ENCODE measurements around the gene ORC3.
"Not testable (repeated sequence)": the region's sequence is repeated elsewhere in the genome, so short reads cannot be mapped to it uniquely, and the experiment has no call there.

Gene ORC3

DNA sequence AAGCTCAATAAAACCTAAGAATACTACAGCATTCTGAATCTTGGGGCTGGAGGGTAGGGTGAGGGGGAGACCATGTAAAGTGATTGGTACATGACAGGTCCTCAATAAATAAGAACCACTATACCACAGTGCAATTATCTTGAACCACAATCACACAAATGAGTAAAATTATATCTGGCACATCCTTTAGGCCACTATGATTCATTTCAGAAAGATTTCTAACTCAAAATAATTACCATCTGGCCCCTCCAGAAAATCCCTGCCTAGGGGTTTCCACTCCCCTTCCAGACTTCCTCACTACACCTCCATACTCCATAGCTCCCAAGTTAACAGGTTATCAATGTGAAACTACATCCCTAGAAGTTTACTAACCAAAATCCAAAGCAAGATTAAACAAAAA is 92.4 kb downstream of the ORC3 start:
- Mint-ChIP-seq H3K27ac (peak overlapping the region in 2 of 3 experiments; percentile 5 to 37), H3K27me3 (ENCODE audit: low read depth) (no peaks in the 10 kb centered on the region), H3K4me3 (no peak overlapping the region), H3K36me3 (ENCODE audit: low read depth) (peaks cover 44% of the 10 kb centered on the region), H3K9me3 (no peaks in the 10 kb centered on the region), H3K4me1 (peaks cover 21% of the 10 kb centered on the region)
- TF ChIP-seq, protein P1, sequence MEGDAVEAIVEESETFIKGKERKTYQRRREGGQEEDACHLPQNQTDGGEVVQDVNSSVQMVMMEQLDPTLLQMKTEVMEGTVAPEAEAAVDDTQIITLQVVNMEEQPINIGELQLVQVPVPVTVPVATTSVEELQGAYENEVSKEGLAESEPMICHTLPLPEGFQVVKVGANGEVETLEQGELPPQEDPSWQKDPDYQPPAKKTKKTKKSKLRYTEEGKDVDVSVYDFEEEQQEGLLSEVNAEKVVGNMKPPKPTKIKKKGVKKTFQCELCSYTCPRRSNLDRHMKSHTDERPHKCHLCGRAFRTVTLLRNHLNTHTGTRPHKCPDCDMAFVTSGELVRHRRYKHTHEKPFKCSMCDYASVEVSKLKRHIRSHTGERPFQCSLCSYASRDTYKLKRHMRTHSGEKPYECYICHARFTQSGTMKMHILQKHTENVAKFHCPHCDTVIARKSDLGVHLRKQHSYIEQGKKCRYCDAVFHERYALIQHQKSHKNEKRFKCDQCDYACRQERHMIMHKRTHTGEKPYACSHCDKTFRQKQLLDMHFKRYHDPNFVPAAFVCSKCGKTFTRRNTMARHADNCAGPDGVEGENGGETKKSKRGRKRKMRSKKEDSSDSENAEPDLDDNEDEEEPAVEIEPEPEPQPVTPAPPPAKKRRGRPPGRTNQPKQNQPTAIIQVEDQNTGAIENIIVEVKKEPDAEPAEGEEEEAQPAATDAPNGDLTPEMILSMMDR (IDR thresholded peaks at IDR 0.05; ENCODE audit: unreplicated experiment in 3 of 3) = no peak

DNA sequence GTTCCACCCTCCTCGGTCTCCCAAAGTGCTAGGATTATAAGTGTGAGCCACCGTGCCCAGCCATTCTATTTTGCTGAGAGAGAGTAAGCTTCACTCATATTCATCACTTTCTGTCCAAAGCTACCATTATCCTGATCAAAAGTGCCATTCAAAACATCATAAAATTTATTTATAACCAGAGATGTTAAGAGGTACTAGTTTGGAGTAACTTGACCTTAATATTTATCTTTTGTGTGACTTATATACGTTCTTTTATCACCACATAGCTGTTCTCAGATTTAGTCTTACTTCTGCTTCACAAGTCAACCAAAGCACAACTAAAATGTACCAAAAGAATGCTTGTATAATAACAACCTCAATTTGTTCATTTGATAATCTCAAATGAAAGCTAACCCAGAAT is 94.0 kb downstream of the ORC3 start:
- no peak overlapping the region for H3K27ac Mint-ChIP-seq
- H3K36me3 Mint-ChIP-seq (ENCODE audit: low read depth) = peaks cover 32% of the 10 kb centered on the region
- H3K4me3 Mint-ChIP-seq = no peak overlapping the region
- H3K27me3 Mint-ChIP-seq (ENCODE audit: low read depth) = no peaks in the 10 kb centered on the region
- peaks cover 21% of the 10 kb centered on the region for H3K4me1 Mint-ChIP-seq
- H3K9me3 Mint-ChIP-seq = no peaks in the 10 kb centered on the region
- TF ChIP-seq, protein P1 (IDR thresholded peaks at IDR 0.05; ENCODE audit: unreplicated experiment in 3 of 3) = no peak

DNA sequence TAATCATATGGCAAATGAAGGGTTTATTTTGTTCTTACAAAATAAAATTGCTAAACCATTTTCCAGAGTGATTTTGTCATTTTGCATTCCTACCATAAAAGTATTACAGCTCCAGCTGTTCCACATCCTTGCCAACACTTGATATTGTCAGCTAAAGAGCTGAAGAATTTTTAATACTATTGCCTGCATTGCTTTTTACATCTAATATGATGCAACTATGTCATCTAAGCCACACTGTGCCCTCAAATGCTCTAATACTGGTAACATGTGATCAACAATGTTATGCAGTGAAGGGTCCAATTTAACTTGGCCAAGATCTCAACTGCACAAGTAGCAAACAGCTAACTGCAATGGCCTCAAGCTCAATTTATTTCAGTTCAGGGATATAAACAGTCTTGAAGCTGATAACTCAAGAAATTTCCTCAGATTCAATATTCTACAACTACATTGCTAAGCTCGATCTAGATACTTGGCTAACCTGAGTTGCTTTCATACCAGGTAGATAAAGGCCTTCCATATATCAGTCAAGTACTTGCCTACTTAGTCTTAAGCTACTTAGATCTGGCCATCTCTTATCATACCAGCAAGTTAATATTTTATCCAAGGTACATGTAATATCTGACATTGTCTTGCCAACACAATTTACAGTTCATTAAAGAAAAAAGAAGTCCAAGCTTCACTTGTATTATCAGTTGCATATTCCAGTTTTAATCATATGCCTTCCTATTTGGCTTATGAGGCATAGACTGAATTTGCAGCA is 95.1 kb downstream of the ORC3 start:
- Mint-ChIP-seq H3K27ac (no peak overlapping the region), H3K36me3 (ENCODE audit: low read depth) (peaks cover 27% of the 10 kb centered on the region), H3K4me3 (no peak overlapping the region), H3K9me3 (no peaks in the 10 kb centered on the region), H3K27me3 (ENCODE audit: low read depth) (no peaks in the 10 kb centered on the region), H3K4me1 (peaks cover 21% of the 10 kb centered on the region)
- TF ChIP-seq, protein P1 (IDR thresholded peaks at IDR 0.05; ENCODE audit: unreplicated experiment in 3 of 3) = no peak

DNA sequence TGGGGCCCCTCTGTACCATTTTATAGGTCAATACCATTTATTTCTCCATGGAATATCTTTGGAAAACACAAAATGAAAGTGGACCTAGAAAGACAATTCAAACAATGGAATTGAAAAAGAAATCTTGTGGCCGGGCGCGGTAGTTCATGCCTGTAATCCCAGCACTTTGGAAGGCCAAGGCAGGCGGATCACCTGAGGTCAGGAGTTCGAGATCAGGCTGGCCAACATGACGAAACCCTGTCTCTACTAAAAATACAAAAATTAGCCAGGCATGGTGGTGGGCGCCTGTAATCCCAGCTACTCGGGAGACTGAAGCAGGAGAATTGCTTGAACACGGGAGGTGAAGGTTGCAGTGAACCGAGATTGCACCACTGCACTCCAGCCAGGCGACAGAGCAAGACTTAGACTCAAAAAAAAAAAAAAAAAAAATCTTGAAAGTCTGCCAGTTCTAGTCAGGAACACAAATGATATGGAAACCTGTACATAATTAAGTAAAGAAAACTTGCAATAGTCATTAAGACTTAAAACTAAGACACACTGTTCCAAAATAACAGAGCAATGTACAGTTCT is 96.8 kb downstream of the ORC3 start:
- H3K27me3 Mint-ChIP-seq (ENCODE audit: low read depth); H3K4me3 Mint-ChIP-seq; H3K27ac Mint-ChIP-seq; H3K9me3 Mint-ChIP-seq: not testable (repeated sequence)
- Mint-ChIP-seq H3K4me1 (peaks cover 27% of the 10 kb centered on the region), H3K36me3 (ENCODE audit: low read depth) (peaks cover 19% of the 10 kb centered on the region)

DNA sequence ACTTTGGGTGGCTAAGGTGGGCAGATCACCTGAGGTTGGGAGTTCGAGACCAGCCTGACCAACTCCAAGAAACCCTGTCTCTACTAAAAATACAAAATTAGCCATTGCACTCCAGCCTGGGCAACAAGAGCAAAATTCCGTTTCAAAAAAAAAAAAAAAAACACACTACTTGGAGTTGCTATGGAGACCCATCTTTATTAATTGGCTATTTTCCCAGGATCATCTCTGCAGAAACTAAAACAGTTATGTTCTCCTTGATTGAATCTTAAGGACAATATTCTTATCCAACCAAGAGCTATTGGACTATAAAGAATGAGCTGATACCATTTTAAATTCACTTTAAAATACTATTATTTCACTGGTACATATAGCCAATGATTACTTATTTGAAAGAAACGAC is 97.4 kb downstream of the ORC3 start:
- no peak overlapping the region for H3K4me3 Mint-ChIP-seq
- H3K27ac Mint-ChIP-seq = no peak overlapping the region
- TF ChIP-seq, protein P1 (IDR thresholded peaks at IDR 0.05; ENCODE audit: unreplicated experiment in 3 of 3) = no peak
- no peaks in the 10 kb centered on the region for H3K9me3 Mint-ChIP-seq
- H3K4me1 Mint-ChIP-seq = peaks cover 29% of the 10 kb centered on the region
- no peaks in the 10 kb centered on the region for H3K27me3 Mint-ChIP-seq (ENCODE audit: low read depth)
- H3K36me3 Mint-ChIP-seq (ENCODE audit: low read depth) = peaks cover 18% of the 10 kb centered on the region

DNA sequence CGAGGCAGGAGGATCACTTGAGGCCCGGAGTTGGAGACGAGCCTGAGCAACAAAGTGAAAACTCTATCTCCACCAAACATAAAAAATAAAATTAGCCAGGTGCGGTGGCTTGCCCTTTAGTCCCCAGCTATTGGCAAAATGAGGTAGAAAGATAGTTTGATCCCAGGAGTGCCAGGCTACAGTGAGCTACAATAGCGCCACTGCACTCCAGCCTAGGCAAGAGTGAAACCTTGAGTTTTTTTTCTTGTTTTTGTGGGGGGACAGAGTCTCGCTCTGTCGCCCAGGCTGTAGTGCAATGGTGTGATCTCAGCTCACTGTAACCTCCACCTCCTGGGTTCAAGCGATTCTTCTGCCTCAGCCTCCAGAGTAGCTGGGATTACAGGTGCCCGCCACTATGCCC is 98.0 kb downstream of the ORC3 start:
- H3K27me3 Mint-ChIP-seq (ENCODE audit: low read depth); H3K9me3 Mint-ChIP-seq; H3K27ac Mint-ChIP-seq; H3K4me3 Mint-ChIP-seq: not testable (repeated sequence)
- Mint-ChIP-seq H3K36me3 (ENCODE audit: low read depth) (peaks cover 18% of the 10 kb centered on the region), H3K4me1 (peaks cover 28% of the 10 kb centered on the region)

DNA sequence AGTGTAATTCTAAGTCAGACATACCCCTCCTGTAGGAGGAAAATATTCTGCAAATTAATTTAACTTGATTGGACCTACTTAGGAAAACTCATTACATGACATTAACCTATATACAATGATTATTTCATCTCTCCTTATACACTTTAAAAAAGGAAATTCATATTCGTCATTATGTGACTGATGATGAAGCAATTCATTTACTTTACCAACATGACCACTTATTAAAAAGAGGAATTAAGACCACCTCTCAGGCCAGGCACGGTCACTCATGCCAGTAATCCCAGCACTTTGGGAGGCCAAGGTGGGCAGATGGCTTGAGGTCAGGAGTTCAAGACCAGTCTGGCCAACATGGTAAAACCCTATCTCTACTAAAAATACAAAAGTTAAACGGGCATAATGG is 100.5 kb downstream of the ORC3 start:
- H3K9me3 Mint-ChIP-seq = no peaks in the 10 kb centered on the region
- TF ChIP-seq, protein P1 (IDR thresholded peaks at IDR 0.05; ENCODE audit: unreplicated experiment in 3 of 3) = no peak
- H3K4me1 Mint-ChIP-seq = peaks cover 31% of the 10 kb centered on the region
- H3K36me3 Mint-ChIP-seq (ENCODE audit: low read depth) = peaks cover 15% of the 10 kb centered on the region
- H3K4me3 Mint-ChIP-seq = no peak overlapping the region
- H3K27me3 Mint-ChIP-seq (ENCODE audit: low read depth) = no peaks in the 10 kb centered on the region
- peak overlapping the region in 1 of 3 experiments; percentile 54 for H3K27ac Mint-ChIP-seq

All from nephron (organoid).